Erythroblast (primary cell): Measurements from ENCODE around the gene IL6ST.
"Not testable (repeated sequence)": the region's sequence is repeated elsewhere in the genome, so short reads cannot be mapped to it uniquely, and the experiment has no call there.

Experiments
- GATA1 ChIP-seq: IDR thresholded peaks from 2 replicates; pipeline ENCODE4 v1.6.1; 2011; ENCODE audit warnings: low read depth, mild to moderate bottlenecking, control low read depth, low read length, moderate library complexity
- POLR2A ChIP-seq: IDR thresholded peaks from 2 replicates; pipeline ENCODE4 v1.6.1; 2011; ENCODE audit warnings: mild to moderate bottlenecking, low read length

DNA sequence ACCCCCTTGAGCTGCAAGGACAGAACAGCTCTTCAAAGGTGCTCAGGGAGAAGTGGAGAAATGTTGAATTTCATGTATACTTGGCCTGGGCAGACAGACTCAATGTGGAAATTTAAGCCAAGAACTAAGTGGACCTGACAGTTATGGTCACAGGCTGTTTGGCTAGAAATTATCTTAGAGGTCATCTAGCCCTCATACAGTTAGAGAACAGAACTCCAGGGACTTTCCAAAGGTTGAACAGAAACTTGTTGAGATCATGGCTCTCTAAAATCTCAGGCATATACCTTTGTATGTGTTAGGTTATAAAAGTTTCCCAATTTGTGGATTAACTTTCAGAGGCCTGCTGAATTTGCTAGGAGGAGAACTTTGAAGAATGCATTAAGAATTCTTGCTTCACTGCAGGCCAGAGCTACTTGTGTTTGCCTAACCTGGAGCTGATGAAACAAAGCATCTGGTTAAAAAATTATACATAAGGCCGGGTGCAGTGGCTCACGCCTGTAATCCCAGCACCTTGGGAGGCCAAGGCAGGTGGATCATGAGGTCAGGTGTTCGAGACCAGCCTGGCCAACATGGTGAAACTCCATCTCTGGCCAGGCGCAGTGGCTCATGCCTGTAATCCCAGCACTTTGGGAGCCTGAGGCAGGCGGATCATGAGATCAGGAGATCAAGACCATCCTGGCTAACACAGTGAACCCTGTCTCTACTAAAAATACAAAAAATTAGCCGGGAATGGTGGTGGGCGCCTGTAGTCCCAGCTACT, 35.3 kb upstream of the IL6ST start:
- not testable (repeated sequence) for TF ChIP-seq POLR2A, GATA1
